Upper lobe of right lung (tissue), 1 donor: ENCODE measurements around the gene PDE11A. TPM values are rescaled to one million over a fixed set of nuclear protein-coding genes. Genes with fewer than 3 reads are reported as not detected.
"Not testable (repeated sequence)": the region's sequence is repeated elsewhere in the genome, so short reads cannot be mapped to it uniquely, and the experiment has no call there.

Experiments used
- ATAC-seq: fragments of 200-7000 bp; cut with Tn5 transposase; one replicate; pipeline ENCODE4 v1.9.1; 2020; ENCODE audit warnings: mild to moderate bottlenecking, moderate library complexity
- DNase-seq: peaks from one replicate; pipeline ENCODE4 v3.0.0-alpha.2; 2020
- H3K27ac ChIP-seq: fragments of 200-600 bp; one replicate; pipeline ENCODE4 v1.8.0; 2022
- H3K27me3 ChIP-seq: fragments of 200-600 bp; one replicate; pipeline ENCODE4 v1.8.0; 2022; ENCODE audit warnings: mild to moderate bottlenecking
- H3K36me3 ChIP-seq: fragments of 200-600 bp; one replicate; pipeline ENCODE4 v1.8.0; 2022
- H3K4me1 ChIP-seq: fragments of 200-600 bp; one replicate; pipeline ENCODE4 v1.8.0; 2022
- H3K4me3 ChIP-seq: fragments of 200-600 bp; one replicate; pipeline ENCODE4 v1.8.0; 2022; ENCODE audit warnings: mild to moderate bottlenecking
- H3K9me3 ChIP-seq: fragments of 200-600 bp; one replicate; pipeline ENCODE4 v1.8.0; 2022
- CTCF ChIP-seq: fragments of 200-600 bp; IDR thresholded peaks from one replicate; pipeline ENCODE4 v1.8.0; 2022; ENCODE audit warnings: antibody characterized with exemption
- intact Hi-C: fragments of 100-400 bp; cut with DNase I; formaldehyde crosslinking; loops from one replicate; pipeline ENCODE4 v1.11.0; 2022
- total RNA-seq: library from RNA; stranded (reverse); fragmentation: NEBNext Ultra II Directional; extraction: Animal tissue kit (Norgen Biotek cat#: 25700); gene quantifications from one replicate; pipeline ENCODE4 v1.2.1, GENCODE V29; 2021
- donor health status: DM: no; HTN: yes; CAD: no; lungs with severe emphysema.

PDE11A gene
- total RNA-seq, 1 donor from 2014 or later = not detected

- DNase-seq (no peak), ATAC-seq (no peak)
- intact Hi-C loops = no loop called here
- no peak overlapping the region for H3K4me3 ChIP-seq
- H3K27ac ChIP-seq = no peak overlapping the region
- no peak for TF ChIP-seq CTCF
- no peaks in the 10 kb centered on the region for H3K4me1 ChIP-seq
- no peaks in the 10 kb centered on the region for H3K27me3 ChIP-seq
- no peaks in the 10 kb centered on the region for H3K9me3 ChIP-seq
- no peaks in the 10 kb centered on the region for H3K36me3 ChIP-seq
Observed at GRCh38 chr2:177869209-177869608, 203.4 kb downstream of the PDE11A start.

DNA sequence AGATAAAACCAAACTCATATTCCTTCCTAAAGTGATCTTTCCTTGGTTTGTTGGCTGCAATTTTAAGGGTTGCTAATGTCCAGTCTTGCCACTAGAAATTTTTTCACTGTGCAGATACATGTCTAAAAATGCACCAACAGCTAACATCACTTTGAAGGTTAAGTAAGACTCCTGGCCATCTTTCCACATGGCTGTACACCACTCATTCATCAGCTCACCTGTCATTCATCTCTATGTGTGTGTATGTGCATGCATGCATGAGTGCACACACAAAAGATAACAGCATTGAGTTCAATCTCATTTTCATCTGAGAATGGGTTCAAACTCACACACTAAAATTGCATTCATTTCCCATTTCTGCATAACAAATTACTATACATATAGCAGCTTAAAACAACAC lies 203.8 kb downstream of the PDE11A start:
- Histone ChIP-seq H3K9me3 (no peaks in the 10 kb centered on the region), H3K27ac (no peak overlapping the region), H3K4me3 (no peak overlapping the region), H3K27me3 (no peaks in the 10 kb centered on the region), H3K4me1 (no peaks in the 10 kb centered on the region), H3K36me3 (no peaks in the 10 kb centered on the region)
- no peak for TF ChIP-seq CTCF
- intact Hi-C loops = no loop called here
- no peak for ATAC-seq
- no peak for DNase-seq

- intact Hi-C loops = no loop called here
- ATAC-seq = no peak
- Histone ChIP-seq H3K27me3 (no peaks in the 10 kb centered on the region), H3K4me3 (no peak overlapping the region), H3K27ac (no peak overlapping the region), H3K36me3 (no peaks in the 10 kb centered on the region), H3K9me3 (no peaks in the 10 kb centered on the region), H3K4me1 (no peaks in the 10 kb centered on the region)
- TF ChIP-seq CTCF = no peak
- DNase-seq = no peak
Observed at GRCh38 chr2:177857538-177857937, 215.0 kb downstream of the PDE11A start.

DNA sequence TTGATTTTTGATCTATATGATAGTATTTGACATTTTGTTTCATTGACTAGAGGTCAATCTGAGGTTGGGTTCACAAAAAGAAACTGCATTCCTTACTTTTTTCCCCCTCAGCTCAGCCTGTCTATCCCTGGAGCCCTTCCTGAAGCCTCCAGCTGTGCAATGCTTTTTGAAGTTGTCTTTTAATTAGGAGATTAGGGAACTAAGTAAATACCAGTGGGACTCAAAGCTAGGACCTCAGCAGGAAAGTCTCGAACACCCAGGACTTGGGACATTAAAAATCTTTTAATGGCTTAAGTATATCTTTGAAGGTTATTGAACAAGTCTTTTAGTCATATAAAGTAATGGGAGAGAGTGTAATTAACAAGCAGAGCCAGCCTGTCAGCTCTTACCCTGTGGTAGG lies 220.2 kb downstream of the PDE11A start:
- intact Hi-C loops = no loop called here
- H3K27me3 ChIP-seq = no peaks in the 10 kb centered on the region
- H3K4me3 ChIP-seq = no peak overlapping the region
- no peaks in the 10 kb centered on the region for H3K4me1 ChIP-seq
- DNase-seq (no peak), ATAC-seq (no peak)
- no peak for TF ChIP-seq CTCF
- no peaks in the 10 kb centered on the region for H3K36me3 ChIP-seq
- no peaks in the 10 kb centered on the region for H3K9me3 ChIP-seq
- H3K27ac ChIP-seq = no peak overlapping the region

DNA sequence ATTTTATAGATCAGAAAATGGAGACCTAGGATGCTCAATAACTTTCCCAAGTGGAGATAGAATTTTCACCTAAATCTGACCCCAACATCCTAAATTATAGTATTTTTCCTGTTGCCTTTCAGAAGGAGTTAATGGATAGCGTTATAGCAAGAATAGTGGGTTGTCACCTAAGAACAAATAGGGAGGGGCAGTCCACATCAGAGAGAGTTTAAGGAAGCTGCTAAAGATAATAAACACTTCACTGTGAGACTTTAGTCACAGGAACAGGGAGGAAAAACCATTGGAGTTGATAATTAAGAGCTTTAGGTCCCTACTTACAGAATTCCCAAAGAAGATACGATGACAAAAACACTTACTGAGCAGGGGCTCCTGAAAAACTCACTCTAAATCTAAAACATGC lies 229.4 kb downstream of the PDE11A start:
- no peak for TF ChIP-seq CTCF
- ATAC-seq (no peak), DNase-seq (no peak)
- Histone ChIP-seq H3K4me3 (no peak overlapping the region), H3K27ac (no peak overlapping the region), H3K9me3 (no peaks in the 10 kb centered on the region), H3K36me3 (no peaks in the 10 kb centered on the region), H3K27me3 (no peaks in the 10 kb centered on the region), H3K4me1 (no peaks in the 10 kb centered on the region)
- intact Hi-C loops = no loop called here

DNA sequence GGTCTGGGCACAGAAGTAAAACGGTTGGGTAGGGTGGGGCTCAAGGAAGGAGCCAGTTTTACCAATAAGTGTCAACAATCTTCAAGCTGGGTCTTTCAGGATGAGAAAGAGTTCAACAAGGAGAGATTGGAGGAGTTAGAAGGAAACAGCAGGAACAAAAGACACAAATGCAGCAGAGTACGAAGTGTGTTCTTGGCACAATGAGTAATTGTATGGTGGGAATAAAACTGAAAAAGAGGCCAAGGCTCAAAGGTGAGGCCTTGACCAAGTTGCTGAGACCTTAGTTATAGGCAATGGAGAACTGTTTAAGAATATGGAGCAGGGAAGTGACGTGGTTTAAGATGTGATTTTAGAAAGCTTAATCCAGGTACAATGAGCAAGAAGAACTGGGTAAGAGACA lies 230.3 kb downstream of the PDE11A start:
- intact Hi-C loops = no loop called here
- TF ChIP-seq CTCF = no peak
- Histone ChIP-seq H3K27ac (no peak overlapping the region), H3K36me3 (no peaks in the 10 kb centered on the region), H3K27me3 (no peaks in the 10 kb centered on the region), H3K4me1 (no peaks in the 10 kb centered on the region), H3K9me3 (no peaks in the 10 kb centered on the region), H3K4me3 (no peak overlapping the region)
- DNase-seq = no peak
- no peak for ATAC-seq

- H3K36me3 ChIP-seq, DNase-seq, H3K9me3 ChIP-seq, H3K4me3 ChIP-seq, ATAC-seq, H3K27ac ChIP-seq, H3K27me3 ChIP-seq, intact Hi-C loops, H3K4me1 ChIP-seq: not testable (repeated sequence)
Observed at GRCh38 chr2:177835418-177836204, 237.0 kb downstream of the PDE11A start.
